ENCODE measurements around the gene NPHS1. TPM values are rescaled to one million over a fixed set of nuclear protein-coding genes. Genes with fewer than 3 reads are reported as not detected.

Gene NPHS1
- total RNA-seq, 1 donor from 2014 or later, result 0.62 TPM

DNA sequence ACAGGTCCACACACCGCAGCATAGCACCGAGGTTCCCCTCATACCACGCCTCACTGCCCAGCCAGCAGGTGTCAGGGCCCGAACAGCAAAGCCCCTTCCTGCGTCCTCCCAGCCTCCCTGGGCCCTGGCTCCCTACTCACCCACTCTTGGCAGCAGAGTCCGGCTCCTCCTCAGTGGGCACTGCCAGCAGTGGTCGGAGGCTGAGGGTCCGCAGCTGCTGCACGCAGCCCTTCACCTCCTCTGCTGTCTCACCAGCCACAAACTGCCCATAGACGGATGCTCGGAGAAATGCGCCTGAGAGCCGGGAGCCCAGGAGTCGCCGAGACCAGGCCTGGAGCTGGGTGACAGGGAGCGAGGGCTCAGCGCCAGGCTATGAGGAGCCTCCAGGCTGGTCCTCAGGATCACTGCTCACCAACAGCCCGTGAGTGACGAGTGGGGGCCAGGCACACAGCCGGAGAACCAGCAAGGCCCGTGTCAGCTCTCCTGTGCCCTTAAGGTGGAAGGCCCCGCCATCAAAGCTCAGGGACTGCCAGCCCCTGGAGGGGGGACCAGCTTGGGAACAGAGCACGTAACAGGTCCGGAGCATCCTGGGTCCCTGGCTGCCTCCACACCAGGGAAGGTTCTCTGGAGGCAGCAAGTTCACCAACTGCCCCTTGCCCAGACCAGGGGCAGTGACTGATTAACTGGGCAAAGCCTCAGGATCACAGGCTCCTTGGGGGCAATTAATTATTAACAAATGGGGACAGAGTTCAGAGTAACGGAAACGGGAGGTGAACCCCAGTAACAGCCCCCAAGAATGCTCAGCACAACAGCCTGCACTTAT lies 39.9 kb downstream of the NPHS1 start, which contains the start of gene PRODH2:
Gene PRODH2 (minus strand): TSS at position 626 of the 823 bp plus-strand sequence. CDS start 40 bp downstream, at position 586.
- no peaks in the 10 kb centered on the region for H3K27me3 ChIP-seq
- peaks cover 17% of the 10 kb centered on the region for H3K27me3 Mint-ChIP-seq (ENCODE audit: insufficient read depth, low read depth)
- no peak within 1 kb of the TSS for H3K9ac ChIP-seq
- no peaks in the 10 kb centered on the region for H3F3A ChIP-seq (ENCODE audit: low read depth)
- H3K4me1 ChIP-seq, result no peaks in the 10 kb centered on the region
- no peak within 1 kb of the TSS for H3K4me2 ChIP-seq
- no peaks in the 10 kb centered on the region for H4K20me1 ChIP-seq (ENCODE audit: low read depth)
- TF ChIP-seq EZH2 (IDR thresholded peaks at IDR 0.05) (no peak), CTCF (IDR thresholded peaks at IDR 0.05) (no peak), EZH2phosphoT487 (IDR thresholded peaks at IDR 0.05) (no peak)
- H3K9me3 Mint-ChIP-seq, result no peaks in the 10 kb centered on the region
- no peak within 1 kb of the TSS for H2AFZ ChIP-seq (replicated peaks)
- H3K36me3 ChIP-seq, result no peaks in the 10 kb centered on the region
- H3K27ac ChIP-seq, result no peak within 1 kb of the TSS
- no peaks in the 10 kb centered on the region for H3K79me2 ChIP-seq (ENCODE audit: low read depth)
- H3K27ac Mint-ChIP-seq, result no peak within 1 kb of the TSS
- H3K9me3 ChIP-seq (ENCODE audit: low read depth), result no peaks in the 10 kb centered on the region
- DNase-seq (ENCODE audit: low spot score), result no peak
- H3K4me3 ChIP-seq, result no peak within 1 kb of the TSS
- H3K4me1 Mint-ChIP-seq, result no peaks in the 10 kb centered on the region
- H3K36me3 Mint-ChIP-seq, result no peaks in the 10 kb centered on the region
- H3K4me3 Mint-ChIP-seq, result no peak within 1 kb of the TSS

DNA sequence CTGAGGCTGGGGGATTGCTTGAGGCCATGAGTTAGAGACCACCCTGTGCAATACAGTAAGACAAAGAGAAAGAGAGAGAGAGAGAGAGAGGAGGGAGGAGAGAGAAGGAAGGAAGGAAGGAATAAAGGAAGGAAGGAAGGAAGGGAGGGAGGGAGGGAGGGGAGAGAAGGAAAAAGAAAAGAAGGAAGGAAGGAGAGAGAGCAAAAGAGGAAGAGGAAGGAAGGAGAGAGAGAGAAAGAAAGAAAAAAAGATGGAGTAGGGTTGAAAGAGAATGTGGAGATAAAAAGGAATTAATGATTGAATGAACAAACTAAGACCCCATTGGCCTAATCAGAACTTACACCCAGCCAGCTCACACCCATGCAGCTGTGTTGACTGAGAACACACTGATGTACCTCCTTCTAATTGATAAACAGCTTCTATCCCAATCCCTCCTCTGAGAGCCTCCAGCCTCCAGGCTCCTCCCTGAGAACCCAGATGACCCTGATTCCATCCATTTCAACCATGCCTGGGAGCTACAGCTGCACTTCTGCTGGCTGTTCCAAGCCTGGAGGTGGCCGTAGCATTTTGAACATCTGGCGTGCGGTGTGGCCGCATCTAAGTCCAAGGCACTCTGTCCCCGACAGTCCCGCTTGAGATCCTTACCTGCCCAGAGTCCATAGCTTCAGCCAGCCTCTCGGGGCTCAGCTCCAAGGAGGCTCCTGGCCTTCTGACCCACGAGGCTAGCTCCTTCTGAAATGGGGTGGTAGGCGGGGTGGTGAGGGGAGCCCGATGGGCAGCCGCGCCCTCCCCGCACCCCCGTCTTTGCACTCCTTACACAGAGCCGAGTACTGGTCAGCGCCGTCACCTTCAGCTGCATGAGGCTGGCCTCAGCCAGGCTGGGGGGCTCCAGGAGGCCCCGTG lies 40.7 kb downstream of the NPHS1 start:
- no peak overlapping the region for H3K4me3 Mint-ChIP-seq
- peaks cover 17% of the 10 kb centered on the region for H3K27me3 Mint-ChIP-seq (ENCODE audit: insufficient read depth, low read depth)
- no peaks in the 10 kb centered on the region for H3K9me3 Mint-ChIP-seq
- H3K27ac ChIP-seq, result no peak overlapping the region
- H3K4me1 ChIP-seq, result no peaks in the 10 kb centered on the region
- no peak overlapping the region for H3K4me2 ChIP-seq
- TF ChIP-seq EZH2phosphoT487 (IDR thresholded peaks at IDR 0.05), result no peak
- no peak for TF ChIP-seq EZH2 (IDR thresholded peaks at IDR 0.05)
- no peak for TF ChIP-seq CTCF (IDR thresholded peaks at IDR 0.05)
- no peak overlapping the region for H3K9ac ChIP-seq
- H3K9me3 ChIP-seq (ENCODE audit: low read depth), result no peaks in the 10 kb centered on the region
- no peak overlapping the region for H2AFZ ChIP-seq (replicated peaks)
- H3K36me3 Mint-ChIP-seq, result no peaks in the 10 kb centered on the region
- H3K79me2 ChIP-seq (ENCODE audit: low read depth), result no peaks in the 10 kb centered on the region
- H3K4me1 Mint-ChIP-seq, result no peaks in the 10 kb centered on the region
- no peaks in the 10 kb centered on the region for H3K27me3 ChIP-seq
- no peaks in the 10 kb centered on the region for H4K20me1 ChIP-seq (ENCODE audit: low read depth)
- H3F3A ChIP-seq (ENCODE audit: low read depth), result no peaks in the 10 kb centered on the region
- H3K4me3 ChIP-seq, result no peak overlapping the region
- no peak overlapping the region for H3K27ac Mint-ChIP-seq
- no peaks in the 10 kb centered on the region for H3K36me3 ChIP-seq
- DNase-seq (ENCODE audit: low spot score), result no peak

GRCh38 chr19:35807633-35808032 lies 44.7 kb downstream of the NPHS1 start:
- H3K36me3 ChIP-seq, result no peaks in the 10 kb centered on the region
- TF ChIP-seq CTCF (IDR thresholded peaks at IDR 0.05) (no peak), EZH2 (IDR thresholded peaks at IDR 0.05) (no peak), EZH2phosphoT487 (IDR thresholded peaks at IDR 0.05) (no peak)
- H2AFZ ChIP-seq (replicated peaks), result no peak overlapping the region
- no peak overlapping the region for H3K27ac Mint-ChIP-seq
- H3K4me1 Mint-ChIP-seq, result no peaks in the 10 kb centered on the region
- no peak for DNase-seq (ENCODE audit: low spot score)
- no peaks in the 10 kb centered on the region for H3K4me1 ChIP-seq
- peaks cover 13% of the 10 kb centered on the region for H3K27me3 Mint-ChIP-seq (ENCODE audit: insufficient read depth, low read depth)
- no peaks in the 10 kb centered on the region for H3K27me3 ChIP-seq
- H3K4me2 ChIP-seq, result no peak overlapping the region
- no peak overlapping the region for H3K4me3 Mint-ChIP-seq
- H3K9ac ChIP-seq, result no peak overlapping the region
- no peaks in the 10 kb centered on the region for H3K36me3 Mint-ChIP-seq
- no peaks in the 10 kb centered on the region for H4K20me1 ChIP-seq (ENCODE audit: low read depth)
- no peaks in the 10 kb centered on the region for H3K9me3 ChIP-seq (ENCODE audit: low read depth)
- H3K4me3 ChIP-seq, result no peak overlapping the region
- no peak overlapping the region for H3K27ac ChIP-seq
- no peaks in the 10 kb centered on the region for H3F3A ChIP-seq (ENCODE audit: low read depth)
- H3K9me3 Mint-ChIP-seq, result no peaks in the 10 kb centered on the region
- H3K79me2 ChIP-seq (ENCODE audit: low read depth), result no peaks in the 10 kb centered on the region
